ENCODE measurements around the gene SNX32. TPM values are rescaled to one million over a fixed set of nuclear protein-coding genes. Genes with fewer than 3 reads are reported as not detected.

Gene SNX32
- total RNA-seq, 2 donors from 2014 or later, result 2.2 to 4.6 TPM

DNA sequence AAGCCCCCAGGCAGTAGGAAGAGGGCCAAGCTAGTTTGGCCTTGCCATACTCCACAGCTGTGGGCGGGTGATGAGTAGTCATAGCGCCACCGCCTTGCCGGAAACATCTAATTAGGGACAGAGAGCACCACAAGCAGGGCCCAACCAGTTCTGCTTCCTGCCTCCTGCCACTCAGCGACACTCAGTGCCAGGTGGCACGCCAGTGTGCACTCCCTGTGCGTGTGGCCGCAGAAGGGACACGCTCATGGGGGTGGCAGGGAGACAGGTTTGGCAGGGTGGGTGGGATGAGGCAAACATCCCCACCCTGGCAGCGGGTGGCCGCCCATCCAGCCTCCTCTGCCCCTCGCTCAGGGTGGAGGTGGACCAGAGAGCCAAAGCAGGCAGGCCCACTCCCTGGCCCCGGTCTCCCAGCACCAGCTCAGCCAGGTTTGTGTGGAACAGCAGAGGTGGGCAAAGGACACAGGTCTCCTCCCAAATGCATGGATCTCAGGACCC is 42.0 kb upstream of the SNX32 start:
- H3K4me3 Mint-ChIP-seq, result no peak overlapping the region
- DNase-seq, result peak; percentile 71 to 75
- peak; percentile 92 to 97 for ATAC-seq (replicated peaks in 1 of 2)
- H3K27me3 Mint-ChIP-seq (ENCODE audit: low read depth), result peaks cover 31% of the 10 kb centered on the region
- peaks cover 5% of the 10 kb centered on the region for H3K4me1 Mint-ChIP-seq (ENCODE audit: low read depth)
- no peak overlapping the region for H3K27ac Mint-ChIP-seq
- no peaks in the 10 kb centered on the region for H3K9me3 Mint-ChIP-seq
- no peaks in the 10 kb centered on the region for H3K36me3 Mint-ChIP-seq (ENCODE audit: insufficient read depth in 2 of 2)

DNA sequence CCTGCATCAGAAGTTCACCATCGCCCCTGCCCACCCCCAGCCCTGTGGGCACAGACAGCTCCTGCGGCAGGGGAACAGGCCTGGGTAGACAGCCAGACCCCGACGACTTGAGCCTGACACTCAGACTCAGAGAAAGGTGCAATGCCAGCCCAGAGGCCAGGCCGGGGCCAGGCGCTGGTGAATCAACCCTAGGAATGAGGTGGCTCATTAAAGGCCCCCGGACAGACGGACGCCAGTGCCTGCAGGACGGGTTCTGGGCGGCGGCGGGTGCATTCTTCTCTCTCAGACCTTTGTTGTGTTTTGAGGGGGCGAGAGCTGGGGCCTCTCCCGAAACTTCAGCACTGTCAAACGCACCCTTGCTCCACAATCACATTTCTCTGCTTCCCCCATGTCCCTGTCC is 41.3 kb upstream of the SNX32 start:
- H3K4me1 Mint-ChIP-seq (ENCODE audit: low read depth), result peaks cover 5% of the 10 kb centered on the region
- no peak overlapping the region for H3K27ac Mint-ChIP-seq
- DNase-seq, result no peak
- H3K9me3 Mint-ChIP-seq, result no peaks in the 10 kb centered on the region
- H3K36me3 Mint-ChIP-seq (ENCODE audit: insufficient read depth in 2 of 2), result no peaks in the 10 kb centered on the region
- ATAC-seq (replicated peaks in 1 of 2), result no peak
- H3K4me3 Mint-ChIP-seq, result no peak overlapping the region
- H3K27me3 Mint-ChIP-seq (ENCODE audit: low read depth), result peaks cover 31% of the 10 kb centered on the region

DNA sequence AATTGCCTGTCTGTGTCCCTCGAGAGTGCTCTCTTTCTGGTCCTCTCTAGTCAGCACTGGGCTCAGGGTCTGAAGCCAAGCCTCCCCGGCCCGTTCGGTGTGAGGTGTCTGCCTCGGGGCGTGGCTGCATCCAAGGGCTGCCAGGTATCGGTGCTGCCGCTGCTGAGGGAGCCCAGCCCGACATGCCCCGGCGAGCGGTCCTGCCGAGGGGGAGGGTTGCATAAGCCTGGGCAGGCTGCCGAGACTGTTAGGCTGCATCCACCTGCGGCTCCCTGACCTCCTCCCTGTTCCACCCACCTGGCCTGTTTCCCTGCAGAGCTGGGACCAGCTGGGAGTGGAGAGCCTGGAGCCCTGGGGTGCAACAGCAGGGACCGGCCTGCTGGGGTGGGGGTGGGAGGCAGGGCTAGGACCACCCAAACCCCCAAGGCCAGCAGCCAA is 40.6 kb upstream of the SNX32 start:
- H3K4me3 Mint-ChIP-seq, result no peak overlapping the region
- H3K9me3 Mint-ChIP-seq, result no peaks in the 10 kb centered on the region
- DNase-seq (no peak), ATAC-seq (replicated peaks in 1 of 2) (no peak)
- H3K27ac Mint-ChIP-seq, result no peak overlapping the region
- H3K36me3 Mint-ChIP-seq (ENCODE audit: insufficient read depth in 2 of 2), result no peaks in the 10 kb centered on the region
- peaks cover 26% of the 10 kb centered on the region for H3K27me3 Mint-ChIP-seq (ENCODE audit: low read depth)
- H3K4me1 Mint-ChIP-seq (ENCODE audit: low read depth), result peaks cover 5% of the 10 kb centered on the region

DNA sequence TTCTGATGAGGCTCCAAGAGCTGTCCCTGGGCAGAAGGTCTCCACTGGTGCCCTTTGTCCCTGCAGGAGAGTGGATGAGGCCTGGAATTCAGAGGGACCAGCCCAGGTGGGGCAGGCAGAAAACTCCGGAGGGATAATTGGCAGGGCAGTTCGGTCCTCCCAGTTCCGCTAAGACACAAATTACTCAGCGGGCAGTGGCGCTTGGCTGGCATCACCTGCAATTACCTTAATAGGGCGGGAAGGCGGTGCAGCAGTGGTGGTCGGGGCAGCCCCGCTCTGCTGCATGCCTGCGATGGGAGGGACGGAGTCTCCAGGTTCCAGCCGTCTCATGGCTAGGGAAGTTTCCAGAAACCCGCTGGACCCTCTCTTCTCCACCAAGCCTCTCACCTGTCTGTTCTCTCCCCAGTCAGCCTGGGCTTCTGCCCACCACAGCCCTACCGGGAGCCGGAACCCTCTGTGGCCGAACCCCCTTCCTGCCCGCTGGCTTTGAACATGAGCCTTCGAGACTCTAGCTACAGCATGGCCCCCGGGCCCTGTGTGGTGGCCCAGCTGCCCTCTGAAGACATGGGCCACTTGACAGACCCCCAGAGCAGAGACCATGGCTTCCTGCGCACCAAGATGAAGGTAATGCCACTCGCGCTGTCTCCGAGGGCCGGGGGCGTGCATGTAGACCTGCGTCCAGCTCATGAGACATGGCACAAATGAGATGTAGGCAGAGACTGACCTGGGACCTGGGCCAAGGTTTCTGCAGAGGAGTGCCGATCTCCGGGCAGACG is 40.0 kb upstream of the SNX32 start:
- ATAC-seq (replicated peaks in 1 of 2) (no peak), DNase-seq (no peak)
- H3K27ac Mint-ChIP-seq, result no peak overlapping the region
- peaks cover 5% of the 10 kb centered on the region for H3K4me1 Mint-ChIP-seq (ENCODE audit: low read depth)
- no peaks in the 10 kb centered on the region for H3K36me3 Mint-ChIP-seq (ENCODE audit: insufficient read depth in 2 of 2)
- peaks cover 23% of the 10 kb centered on the region for H3K27me3 Mint-ChIP-seq (ENCODE audit: low read depth)
- H3K9me3 Mint-ChIP-seq, result no peaks in the 10 kb centered on the region
- H3K4me3 Mint-ChIP-seq, result no peak overlapping the region

DNA sequence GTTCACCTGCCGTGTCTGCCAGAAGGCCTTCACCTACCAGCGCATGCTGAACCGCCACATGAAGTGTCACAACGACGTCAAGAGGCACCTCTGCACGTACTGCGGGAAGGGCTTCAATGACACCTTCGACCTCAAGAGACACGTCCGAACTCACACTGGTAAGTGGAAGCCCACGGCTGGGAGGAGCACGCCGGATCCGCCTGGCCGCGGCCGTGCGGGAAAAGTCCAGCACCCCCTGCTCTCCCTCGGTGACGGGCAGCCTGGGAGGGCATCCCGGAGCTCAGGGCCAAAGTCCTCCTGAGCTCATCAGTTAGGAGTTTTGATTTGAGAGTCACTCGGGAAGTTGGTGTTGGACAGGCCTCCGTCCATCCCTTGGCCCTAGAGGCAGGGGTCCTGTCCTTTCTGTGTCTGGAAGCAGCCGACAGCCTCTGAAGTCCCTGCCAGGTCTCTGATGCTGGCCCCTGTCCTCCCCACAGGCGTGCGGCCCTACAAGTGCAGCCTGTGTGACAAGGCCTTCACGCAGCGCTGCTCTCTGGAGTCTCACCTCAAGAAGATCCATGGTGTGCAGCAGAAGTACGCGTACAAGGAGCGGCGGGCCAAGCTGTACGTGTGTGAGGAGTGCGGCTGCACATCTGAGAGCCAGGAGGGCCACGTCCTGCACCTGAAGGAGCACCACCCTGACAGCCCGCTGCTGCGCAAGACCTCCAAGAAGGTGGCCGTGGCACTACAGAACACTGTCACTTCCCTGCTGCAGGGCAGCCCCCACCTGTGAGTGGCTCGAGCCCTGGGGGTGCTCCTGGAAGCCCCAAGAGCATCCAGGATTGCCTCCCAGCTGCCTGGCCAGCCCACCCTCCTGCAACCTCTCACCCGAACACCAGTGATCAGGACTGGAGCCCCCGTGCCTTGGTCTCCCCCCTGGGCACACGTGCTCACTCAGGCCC is 38.9 kb upstream of the SNX32 start:
- H3K27me3 Mint-ChIP-seq (ENCODE audit: low read depth), result peaks cover 18% of the 10 kb centered on the region
- H3K36me3 Mint-ChIP-seq (ENCODE audit: insufficient read depth in 2 of 2), result no peaks in the 10 kb centered on the region
- H3K9me3 Mint-ChIP-seq, result no peaks in the 10 kb centered on the region
- no peak overlapping the region for H3K4me3 Mint-ChIP-seq
- ATAC-seq (replicated peaks in 1 of 2) (no peak), DNase-seq (no peak)
- peaks cover 5% of the 10 kb centered on the region for H3K4me1 Mint-ChIP-seq (ENCODE audit: low read depth)
- no peak overlapping the region for H3K27ac Mint-ChIP-seq

DNA sequence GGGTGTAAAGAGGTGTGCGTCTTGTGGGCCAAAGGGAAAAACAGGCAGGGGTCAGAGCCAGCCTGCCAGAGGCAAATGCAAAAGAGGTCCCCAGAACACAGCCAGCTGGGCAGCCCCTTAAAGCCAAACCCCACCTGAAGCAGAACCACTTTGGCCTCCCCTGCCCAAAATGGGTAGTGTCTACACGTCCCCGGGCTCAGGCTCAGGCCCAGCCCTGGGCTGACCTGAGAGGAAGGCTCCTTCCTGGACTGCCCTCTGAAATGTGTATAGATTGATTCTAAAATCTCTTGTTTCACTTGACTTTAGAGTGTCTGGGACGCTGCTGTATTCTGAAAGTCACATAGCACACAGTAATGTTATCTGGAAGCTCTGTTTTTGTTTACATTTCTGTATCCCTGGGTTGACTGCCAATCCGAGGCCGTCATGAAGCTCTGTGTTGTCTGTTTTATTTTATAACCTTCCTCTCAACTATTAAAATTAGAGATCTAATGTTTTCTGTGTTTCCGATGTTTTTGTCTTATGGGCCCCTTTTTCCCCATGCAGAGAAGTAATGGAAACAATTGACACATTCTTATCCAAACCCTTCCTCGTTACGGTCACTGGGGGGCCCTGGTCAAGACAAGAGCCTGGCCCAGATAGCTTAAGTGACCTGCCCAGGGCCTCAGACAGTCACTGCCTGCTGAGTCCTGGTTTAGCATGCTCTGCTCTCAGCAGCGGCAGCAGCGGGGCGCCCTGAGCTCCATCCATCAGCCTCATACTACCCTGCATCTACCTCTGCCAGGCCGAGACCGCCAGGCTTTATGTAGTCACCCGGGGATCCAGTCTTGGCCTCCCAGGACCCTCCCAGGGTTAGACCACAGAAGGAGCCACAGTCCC is 36.8 kb upstream of the SNX32 start:
- no peak for ATAC-seq (replicated peaks in 1 of 2)

DNA sequence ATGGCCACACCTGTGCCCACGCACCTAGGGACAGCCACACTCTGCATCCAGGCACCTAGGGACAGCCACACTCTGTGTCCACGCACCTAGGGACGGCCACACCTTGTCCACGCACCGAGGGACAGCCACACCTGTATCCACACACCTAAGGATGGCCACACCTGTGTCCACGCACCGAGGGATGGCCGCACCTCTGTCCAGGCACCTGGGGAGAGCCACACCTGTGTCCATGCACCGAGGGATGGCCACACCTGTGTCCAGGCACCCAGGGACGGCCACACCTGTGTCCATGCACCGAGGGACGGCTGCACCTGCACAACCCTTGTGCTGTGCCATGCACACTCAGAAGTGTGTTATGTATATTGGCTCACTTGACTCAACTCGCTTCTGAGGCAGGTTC is 36.1 kb upstream of the SNX32 start:
- Mint-ChIP-seq H3K27me3 (ENCODE audit: low read depth) (peaks cover 22% of the 10 kb centered on the region), H3K36me3 (ENCODE audit: insufficient read depth in 2 of 2) (no peaks in the 10 kb centered on the region), H3K27ac (no peak overlapping the region), H3K4me1 (ENCODE audit: low read depth) (no peaks in the 10 kb centered on the region), H3K4me3 (no peak overlapping the region), H3K9me3 (no peaks in the 10 kb centered on the region)
- ATAC-seq (replicated peaks in 1 of 2) (no peak), DNase-seq (no peak)

More for the DNA sequence above, 36.8 kb upstream of the SNX32 start:
- DNase-seq, result no peak
- no peaks in the 10 kb centered on the region for H3K4me1 Mint-ChIP-seq (ENCODE audit: low read depth)
- H3K27ac Mint-ChIP-seq, result no peak overlapping the region
- no peak overlapping the region for H3K4me3 Mint-ChIP-seq
- no peaks in the 10 kb centered on the region for H3K36me3 Mint-ChIP-seq (ENCODE audit: insufficient read depth in 2 of 2)
- H3K27me3 Mint-ChIP-seq (ENCODE audit: low read depth), result peaks cover 20% of the 10 kb centered on the region
- H3K9me3 Mint-ChIP-seq, result no peaks in the 10 kb centered on the region

DNA sequence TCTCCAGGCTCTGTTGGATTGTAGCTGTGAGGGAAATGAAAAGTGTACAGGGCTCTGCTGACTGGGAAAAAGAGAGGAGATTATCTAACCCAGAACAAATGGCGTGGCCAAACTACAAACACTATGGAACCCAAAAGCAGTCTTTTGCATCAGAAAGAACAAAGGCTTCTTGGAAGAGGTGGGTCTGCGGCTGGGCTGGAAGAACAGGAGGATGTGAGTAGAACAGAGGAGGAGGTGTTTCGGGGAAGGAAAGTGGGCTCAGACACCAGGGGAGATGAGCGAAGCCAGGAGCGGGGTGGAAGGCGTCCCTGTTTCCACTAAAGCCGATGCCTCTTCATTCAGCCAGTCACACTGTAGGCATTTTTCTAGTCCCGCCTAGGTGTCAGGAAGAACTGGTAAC is 34.9 kb upstream of the SNX32 start:
- Mint-ChIP-seq H3K27ac (no peak overlapping the region), H3K4me1 (ENCODE audit: low read depth) (no peaks in the 10 kb centered on the region), H3K9me3 (no peaks in the 10 kb centered on the region), H3K27me3 (ENCODE audit: low read depth) (peaks cover 34% of the 10 kb centered on the region), H3K4me3 (no peak overlapping the region), H3K36me3 (ENCODE audit: insufficient read depth in 2 of 2) (no peaks in the 10 kb centered on the region)
- ATAC-seq (replicated peaks in 1 of 2) (no peak), DNase-seq (no peak)

DNA sequence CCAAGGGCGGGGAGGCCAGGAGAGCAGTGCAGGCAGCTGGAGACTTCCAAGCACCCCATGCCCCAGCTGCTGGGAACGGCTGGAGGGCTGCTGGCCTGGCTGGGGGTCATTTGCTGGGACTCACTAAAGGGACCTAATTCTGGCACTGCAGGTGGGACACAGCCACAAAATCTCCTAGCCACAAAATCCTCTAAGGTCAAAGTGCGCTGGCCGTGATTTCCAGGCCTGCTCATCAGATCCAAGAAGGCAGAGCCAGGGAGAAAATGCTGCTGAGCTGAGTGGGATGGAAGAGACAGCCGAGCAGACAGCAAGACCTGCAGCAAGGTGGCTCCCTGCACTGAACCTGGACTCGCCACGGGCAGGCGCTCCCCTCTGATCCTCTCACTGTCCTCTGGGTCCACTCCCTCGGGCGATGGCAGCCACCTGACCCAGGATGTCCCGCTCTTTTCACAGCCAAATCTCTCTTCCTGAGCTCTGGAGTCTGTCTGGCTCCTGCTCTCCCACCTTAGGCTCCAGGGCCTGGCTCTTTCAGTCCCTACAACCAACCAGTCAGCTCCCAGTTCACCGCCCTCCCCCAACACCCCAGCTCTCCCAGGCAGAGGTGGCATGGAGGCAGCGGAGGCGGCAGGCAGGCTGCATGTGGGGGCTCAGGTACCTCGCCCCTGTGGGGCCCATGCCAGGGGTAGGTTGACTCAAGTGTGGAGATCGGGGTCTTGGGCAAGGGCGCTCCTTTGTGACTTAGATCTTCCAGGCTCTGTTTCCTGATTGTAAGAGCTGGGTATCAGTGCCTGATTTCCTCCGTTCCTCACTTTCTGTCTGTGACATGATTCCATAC is 32.4 kb upstream of the SNX32 start:
- DNase-seq, result no peak
- peaks cover 43% of the 10 kb centered on the region for H3K27me3 Mint-ChIP-seq (ENCODE audit: low read depth)
- no peaks in the 10 kb centered on the region for H3K36me3 Mint-ChIP-seq (ENCODE audit: insufficient read depth in 2 of 2)
- no peak overlapping the region for H3K27ac Mint-ChIP-seq
- H3K9me3 Mint-ChIP-seq, result no peaks in the 10 kb centered on the region
- no peak overlapping the region for H3K4me3 Mint-ChIP-seq
- ATAC-seq (replicated peaks in 1 of 2), result no peak
- no peaks in the 10 kb centered on the region for H3K4me1 Mint-ChIP-seq (ENCODE audit: low read depth)

DNA sequence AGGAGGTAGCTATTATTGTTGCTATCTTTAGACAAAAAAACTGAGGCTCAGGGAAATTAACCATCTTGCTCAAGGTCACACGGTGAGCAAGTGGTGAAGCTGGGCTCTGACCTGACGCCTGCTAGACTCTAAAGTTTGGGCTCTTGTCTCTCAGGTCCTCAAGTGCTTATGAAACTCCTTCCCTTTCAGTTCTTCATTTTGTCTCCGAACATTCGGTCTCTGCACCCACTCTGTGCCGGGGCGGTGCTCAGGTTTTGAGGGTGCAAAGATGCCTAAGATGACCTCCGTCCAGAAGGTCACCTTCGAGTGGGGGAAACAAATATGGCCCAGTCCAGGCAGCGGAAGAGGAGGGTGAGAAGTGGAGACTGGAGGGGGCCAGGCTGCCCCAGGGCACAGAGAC is 30.9 kb upstream of the SNX32 start:
- ATAC-seq (replicated peaks in 1 of 2), result no peak
- no peak for DNase-seq
- Mint-ChIP-seq H3K27me3 (ENCODE audit: low read depth) (peaks cover 43% of the 10 kb centered on the region), H3K4me3 (no peak overlapping the region), H3K4me1 (ENCODE audit: low read depth) (no peaks in the 10 kb centered on the region), H3K9me3 (no peaks in the 10 kb centered on the region), H3K36me3 (ENCODE audit: insufficient read depth in 2 of 2) (no peaks in the 10 kb centered on the region), H3K27ac (no peak overlapping the region)

DNA sequence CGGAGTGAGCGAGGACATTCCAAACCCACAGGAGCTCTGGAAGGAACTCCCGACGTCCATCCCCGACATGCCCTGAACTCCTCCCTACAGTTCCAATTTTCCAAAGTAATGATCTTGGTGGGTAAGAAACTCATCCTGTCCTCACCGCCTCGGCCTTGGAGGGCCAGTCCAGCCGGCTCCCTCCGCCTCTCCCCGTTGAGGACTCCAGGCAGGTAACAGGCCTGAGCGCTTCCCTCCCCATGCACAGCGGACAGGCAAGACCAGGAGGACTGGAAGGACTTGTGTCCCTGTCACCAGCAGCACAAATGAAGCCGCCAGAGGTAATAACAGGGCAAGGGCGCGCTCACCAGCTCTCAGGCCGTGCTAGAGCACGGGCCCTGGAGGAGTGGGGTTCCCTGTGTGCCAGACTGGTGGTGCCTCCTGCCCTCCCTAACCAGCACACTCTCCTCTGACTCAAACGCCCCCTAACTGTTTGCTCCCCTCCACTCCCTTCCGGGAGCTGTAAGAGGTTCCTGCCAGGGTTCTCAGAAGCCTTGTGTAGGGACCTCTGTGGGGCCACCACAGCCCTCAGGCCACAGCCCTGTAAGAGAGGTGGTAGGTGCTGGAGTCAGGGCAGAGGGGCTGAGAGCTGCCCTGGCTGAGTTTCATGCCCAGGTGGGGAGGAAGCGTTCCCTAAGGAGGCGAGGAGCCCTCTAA is 29.8 kb upstream of the SNX32 start:
- peaks cover 45% of the 10 kb centered on the region for H3K27me3 Mint-ChIP-seq (ENCODE audit: low read depth)
- no peak for ATAC-seq (replicated peaks in 1 of 2)
- DNase-seq, result no peak
- H3K4me1 Mint-ChIP-seq (ENCODE audit: low read depth), result no peaks in the 10 kb centered on the region
- no peak overlapping the region for H3K27ac Mint-ChIP-seq
- no peaks in the 10 kb centered on the region for H3K9me3 Mint-ChIP-seq
- no peaks in the 10 kb centered on the region for H3K36me3 Mint-ChIP-seq (ENCODE audit: insufficient read depth in 2 of 2)
- no peak overlapping the region for H3K4me3 Mint-ChIP-seq
